ENCODE data around the gene DOK7.

DOK7 gene

GRCh38 chr4:3462790-3463415 lies at the start of gene DOK7:
TSS of gene DOK7 (plus strand) at chr4:3463306. CDS start at chr4:3463376, 70 bp downstream.
- DNase-seq = no peak

GRCh38 chr4:3413675-3414420 lies 49.3 kb upstream of the DOK7 start:
- no peak for DNase-seq

GRCh38 chr4:3414421-3415279 lies 48.5 kb upstream of the DOK7 start:
- no peak for DNase-seq

- no peak for DNase-seq
Measured at GRCh38 chr4:3415471-3416141, 47.5 kb upstream of the DOK7 start.

- no peak for DNase-seq
Measured at GRCh38 chr4:3416270-3416669, 46.8 kb upstream of the DOK7 start.

- no peak for DNase-seq
Measured at GRCh38 chr4:3416821-3417221, 46.3 kb upstream of the DOK7 start.

- DNase-seq = no peak
Measured at GRCh38 chr4:3417448-3417847, 45.7 kb upstream of the DOK7 start.

- DNase-seq = no peak
Measured at GRCh38 chr4:3418029-3418762, 44.9 kb upstream of the DOK7 start.

- no peak for DNase-seq
Measured at GRCh38 chr4:3419836-3420605, 43.1 kb upstream of the DOK7 start.

GRCh38 chr4:3420606-3420955 lies 42.5 kb upstream of the DOK7 start:
- DNase-seq = no peak

- no peak for DNase-seq
Measured at GRCh38 chr4:3420956-3421355, 42.1 kb upstream of the DOK7 start.

- no peak for DNase-seq
Measured at GRCh38 chr4:3421470-3421869, 41.6 kb upstream of the DOK7 start.

GRCh38 chr4:3422241-3422801 lies 40.8 kb upstream of the DOK7 start:
- DNase-seq = no peak

- DNase-seq = no peak
Measured at GRCh38 chr4:3422808-3423297, 40.3 kb upstream of the DOK7 start.

- DNase-seq = no peak
Measured at GRCh38 chr4:3423406-3423805, 39.7 kb upstream of the DOK7 start.

GRCh38 chr4:3423952-3424351 lies 39.2 kb upstream of the DOK7 start:
- DNase-seq = no peak

GRCh38 chr4:3424522-3425095 lies 38.5 kb upstream of the DOK7 start:
- no peak for DNase-seq

- no peak for DNase-seq
Measured at GRCh38 chr4:3426465-3427133, 36.5 kb upstream of the DOK7 start.

GRCh38 chr4:3427134-3427476 lies 36.0 kb upstream of the DOK7 start:
- no peak for DNase-seq

GRCh38 chr4:3427706-3428446 lies 35.2 kb upstream of the DOK7 start:
- no peak for DNase-seq
